HG02623 (cell line): ENCODE measurements around the gene UTP11.

Source experiments
- ATAC-seq: cut with Tn5 transposase; IDR thresholded peaks from one replicate; pipeline ENCODE4 v1.9.1; 2021; ENCODE audit warnings: moderate library complexity; ENCODE audit not compliant: unreplicated experiment

Gene UTP11

GRCh38 chr1:38003261-38004250 lies 9.0 kb upstream of the UTP11 start:
- no peak for ATAC-seq

GRCh38 chr1:38004284-38005108 lies 8.0 kb upstream of the UTP11 start:
- ATAC-seq = no peak

- no peak for ATAC-seq
Observed at GRCh38 chr1:38005195-38006007, 7.1 kb upstream of the UTP11 start, which contains the start of gene FHL3. TSS of gene FHL3 (minus strand) at chr1:38005514. CDS start at chr1:37999412, 6,102 bp downstream.

- no peak for ATAC-seq
Observed at GRCh38 chr1:38006008-38006828, 6.3 kb upstream of the UTP11 start.

- no peak for ATAC-seq
Observed at GRCh38 chr1:38009088-38009840, 3.3 kb upstream of the UTP11 start.

- no peak for ATAC-seq
Observed at GRCh38 chr1:38009841-38010180, 2.7 kb upstream of the UTP11 start.

- ATAC-seq = no peak
Observed at GRCh38 chr1:38013227-38013622, 691 bp downstream of the UTP11 start.

- ATAC-seq = no peak
Observed at GRCh38 chr1:38014171-38014570, 1.6 kb downstream of the UTP11 start.

- no peak for ATAC-seq
Observed at GRCh38 chr1:38014724-38015424, 2.3 kb downstream of the UTP11 start.

GRCh38 chr1:38015978-38016725 lies 3.6 kb downstream of the UTP11 start:
- ATAC-seq = no peak

- no peak for ATAC-seq
Observed at GRCh38 chr1:38018864-38019343, 6.4 kb downstream of the UTP11 start.

- ATAC-seq = no peak
Observed at GRCh38 chr1:38020396-38020795, 7.9 kb downstream of the UTP11 start.

GRCh38 chr1:38021969-38022368 lies 9.4 kb downstream of the UTP11 start:
- ATAC-seq = no peak

GRCh38 chr1:38022810-38023209 lies 10.3 kb downstream of the UTP11 start:
- ATAC-seq = no peak

GRCh38 chr1:38025233-38025632 lies 12.7 kb downstream of the UTP11 start:
- no peak for ATAC-seq

GRCh38 chr1:38025664-38026063 lies 13.1 kb downstream of the UTP11 start:
- no peak for ATAC-seq

- no peak for ATAC-seq
Observed at GRCh38 chr1:38026592-38027200, 14.2 kb downstream of the UTP11 start.
